H9 (cell line): ENCODE measurements around the gene SPATA46. TPM values are rescaled to one million over a fixed set of nuclear protein-coding genes. Genes with fewer than 3 reads are reported as not detected.
A peak's percentile ranks its signal among the peaks of the same experiment; 100 is the strongest.

Experiments
- DNase-seq: peaks from one replicate; pipeline ENCODE4 v3.0.0-alpha.2; 2017
- H2AFZ ChIP-seq: one replicate; pipeline ENCODE4 v1.6.1; 2013; ENCODE audit warnings: mild to moderate bottlenecking, low read length, control low read depth, moderate library complexity
- H2AK5ac ChIP-seq: 2 replicates; pipeline ENCODE4 v1.6.1; 2013; ENCODE audit warnings: low read length, control low read depth, mixed read lengths; ENCODE audit not compliant: insufficient read length
- H2BK120ac ChIP-seq: one replicate; pipeline ENCODE4 v1.6.1; 2013; ENCODE audit warnings: low read depth, mild to moderate bottlenecking, low read length, control low read depth, inconsistent platforms; ENCODE audit not compliant: poor library complexity, severe bottlenecking
- H2BK12ac ChIP-seq: 2 replicates; pipeline ENCODE4 v1.6.1; 2013; ENCODE audit warnings: low read length, control low read depth, mixed read lengths, low read depth; ENCODE audit not compliant: insufficient read length
- H2BK15ac ChIP-seq: 2 replicates; pipeline ENCODE4 v1.6.1; 2013; ENCODE audit warnings: low read depth, low read length, control low read depth
- H2BK20ac ChIP-seq: one replicate; pipeline ENCODE4 v1.6.1; 2013; ENCODE audit warnings: low read depth, mild to moderate bottlenecking, low read length, control low read depth, inconsistent platforms; ENCODE audit not compliant: poor library complexity, severe bottlenecking
- H2BK5ac ChIP-seq: 2 replicates; pipeline ENCODE4 v1.6.1; 2013; ENCODE audit warnings: low read length, control low read depth, mixed read lengths; ENCODE audit not compliant: insufficient read length
- H3K14ac ChIP-seq: 2 replicates; pipeline ENCODE4 v1.6.1; 2013; ENCODE audit warnings: low read length, control low read depth; ENCODE audit not compliant: insufficient read depth
- H3K18ac ChIP-seq: 2 replicates; pipeline ENCODE4 v1.6.1; 2013; ENCODE audit warnings: low read depth, mild to moderate bottlenecking, mixed read lengths, low read length, control low read depth; ENCODE audit not compliant: insufficient read length
- H3K23ac ChIP-seq: 2 replicates; pipeline ENCODE4 v1.6.1; 2013; ENCODE audit warnings: low read length, control low read depth, mixed read lengths, low read depth; ENCODE audit not compliant: insufficient read length
- H3K23me2 ChIP-seq: 2 replicates; pipeline ENCODE4 v1.6.1; 2013; ENCODE audit warnings: low read depth, mild to moderate bottlenecking, mixed read lengths, low read length, control low read depth; ENCODE audit not compliant: insufficient read length, poor library complexity, severe bottlenecking
- H3K27ac ChIP-seq: 2 replicates; pipeline ENCODE4 v1.5.1; 2013; ENCODE audit warnings: low read length, control low read depth, mixed read lengths, low read depth; ENCODE audit not compliant: insufficient read length
- H3K27me3 ChIP-seq: 2 replicates; pipeline ENCODE4 v1.6.1; 2013; ENCODE audit warnings: low read length, control low read depth, inconsistent platforms; ENCODE audit not compliant: insufficient read depth
- H3K4ac ChIP-seq: 2 replicates; pipeline ENCODE4 v1.6.1; 2013; ENCODE audit warnings: low read depth, mild to moderate bottlenecking, control low read depth, inconsistent platforms, low read length, moderate library complexity
- H3K4me1 ChIP-seq: 2 replicates; pipeline ENCODE4 v1.6.1; 2013; ENCODE audit warnings: low read length, control low read depth, inconsistent platforms; ENCODE audit not compliant: insufficient read depth
- H3K4me2 ChIP-seq: 2 replicates; pipeline ENCODE4 v1.6.1; 2013; ENCODE audit warnings: low read length, control low read depth, mixed read lengths; ENCODE audit not compliant: insufficient read length, insufficient read depth
- H3K56ac ChIP-seq: 2 replicates; pipeline ENCODE4 v1.6.1; 2013; ENCODE audit warnings: low read depth, mild to moderate bottlenecking, mixed read lengths, low read length, control low read depth; ENCODE audit not compliant: insufficient read length
- H3K79me1 ChIP-seq: 2 replicates; pipeline ENCODE4 v1.6.1; 2013; ENCODE audit warnings: low read depth, mild to moderate bottlenecking, moderate library complexity, low read length, control low read depth, inconsistent platforms; ENCODE audit not compliant: insufficient read depth, poor library complexity, severe bottlenecking
- H3K79me2 ChIP-seq: 2 replicates; pipeline ENCODE4 v1.6.1; 2013; ENCODE audit warnings: low read length, control low read depth, inconsistent platforms; ENCODE audit not compliant: insufficient read depth
- H3K9ac ChIP-seq: 2 replicates; pipeline ENCODE4 v1.6.1; 2013; ENCODE audit warnings: low read length, control low read depth, mixed read lengths; ENCODE audit not compliant: insufficient read length; ENCODE audit errors: extremely low read depth
- H3K9me3 ChIP-seq: one replicate; pipeline ENCODE4 v1.6.1; 2013; ENCODE audit warnings: low read depth, low read length, inconsistent platforms; ENCODE audit not compliant: control insufficient read depth
- H3T11ph ChIP-seq: one replicate; pipeline ENCODE4 v1.6.1; 2013; ENCODE audit warnings: mild to moderate bottlenecking, low read length, control low read depth, inconsistent platforms
- H4K20me1 ChIP-seq: one replicate; pipeline ENCODE4 v1.6.1; 2013; ENCODE audit not compliant: control insufficient read depth, insufficient read length, insufficient read depth
- H4K5ac ChIP-seq: 2 replicates; pipeline ENCODE4 v1.6.1; 2013; ENCODE audit warnings: low read depth, mild to moderate bottlenecking, mixed read lengths, low read length, control low read depth; ENCODE audit not compliant: insufficient read length
- H4K8ac ChIP-seq: replicated peaks from 2 replicates; pipeline ENCODE4 v1.6.1; 2013; ENCODE audit warnings: low read length, control low read depth, mixed read lengths, low read depth; ENCODE audit not compliant: insufficient read length
- H4K91ac ChIP-seq: 2 replicates; pipeline ENCODE4 v1.6.1; 2013; ENCODE audit warnings: low read depth, mild to moderate bottlenecking, moderate library complexity, mixed read lengths, low read length, control low read depth; ENCODE audit not compliant: insufficient read length
- H3K27ac Mint-ChIP-seq, 3 experiments: 2 replicates in 2 of 3; 3 replicates in 1 of 3; pipeline ENCODE4 v1.8.0; 2020 to 2021; ENCODE audit warnings: mixed read lengths in 3 of 3, mild to moderate bottlenecking in 1 of 3, moderate library complexity in 1 of 3
- H3K27me3 Mint-ChIP-seq: 2 replicates; pipeline ENCODE4 v1.8.0; 2021; ENCODE audit warnings: low read depth, mild to moderate bottlenecking, moderate library complexity, mixed read lengths
- H3K36me3 Mint-ChIP-seq, 3 experiments: 2 replicates in 2 of 3; 3 replicates in 1 of 3; pipeline ENCODE4 v1.8.0; 2020 to 2021; ENCODE audit warnings: low read depth in 3 of 3, mixed read lengths in 3 of 3; ENCODE audit not compliant: insufficient read depth in 1 of 3
- H3K4me1 Mint-ChIP-seq, 2 experiments: 2 replicates each; pipeline ENCODE4 v1.8.0; 2020; ENCODE audit warnings: mixed read lengths in 2 of 2
- H3K4me3 Mint-ChIP-seq, 2 experiments: 2 replicates in 1 of 2; 3 replicates in 1 of 2; pipeline ENCODE4 v1.8.0; 2020 to 2021; ENCODE audit warnings: mild to moderate bottlenecking in 2 of 2, mixed read lengths in 2 of 2, moderate library complexity in 1 of 2
- H3K9me3 Mint-ChIP-seq, 2 experiments: 2 replicates in 1 of 2; 3 replicates in 1 of 2; pipeline ENCODE4 v1.8.0; 2020; ENCODE audit warnings: mild to moderate bottlenecking in 2 of 2, mixed read lengths in 2 of 2, moderate library complexity in 1 of 2
- WGBS: extraction: QIAGEN DNeasy Blood & Tissue Kit; methylation state at CpG from one replicate; pipeline ENCODE4 v1.1.7; 2013; ENCODE audit warnings: missing lambda C conversion rate, low lambda C conversion rate, mixed read lengths; ENCODE audit not compliant: insufficient read length; ENCODE audit errors: extremely low coverage; 5-methylcytosine and 5-hydroxymethylcytosine counted together
- total RNA-seq: library from RNA; stranded (reverse); gene quantifications from 2 replicates; pipeline ENCODE4 v1.2.1, GENCODE V29; 2021
- TF ChIP-seq, protein P1 (sequence below): fragments of 200-600 bp; sonication (generic); conservative IDR thresholded peaks from 3 replicates; pipeline ENCODE4 v1.8.0; 2021; ENCODE audit warnings: antibody characterized with exemption, mild to moderate bottlenecking

The SPATA46 gene
- total RNA-seq, 1 experiment from 2014 or later = not detected

DNA sequence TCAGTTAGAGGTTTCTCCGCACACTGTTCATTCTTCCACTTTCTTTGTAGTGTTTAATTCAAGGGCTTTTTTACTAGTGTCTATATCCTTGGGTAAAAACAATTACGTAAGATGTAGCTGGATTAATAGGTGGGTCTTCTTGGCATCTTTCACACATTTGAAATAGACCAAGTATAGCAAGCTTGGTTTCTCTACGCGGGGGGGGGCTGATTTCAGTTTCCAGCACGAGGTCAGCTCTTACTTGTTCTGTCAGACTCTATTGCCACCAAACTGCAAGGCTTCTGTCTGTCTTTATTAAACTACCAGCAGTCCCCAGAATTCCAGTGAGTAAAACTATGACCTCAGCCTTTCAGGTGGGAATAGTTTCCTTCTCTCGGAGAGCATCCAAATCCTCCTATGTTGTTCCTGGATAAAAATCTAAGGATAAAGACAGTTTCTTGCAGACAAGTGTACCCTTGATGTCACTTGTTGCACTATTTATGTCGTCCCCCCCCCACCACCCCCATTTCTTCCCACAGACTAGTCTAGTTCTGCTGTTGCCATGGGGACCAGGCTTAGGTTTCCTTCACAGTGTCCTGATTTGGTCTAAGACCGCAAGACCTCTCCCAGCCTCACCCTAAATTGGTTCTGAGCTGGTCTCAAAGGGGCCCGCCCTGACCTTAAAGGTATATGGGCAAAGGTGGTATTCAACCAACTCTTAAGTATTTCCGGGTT lies 17.0 kb downstream of the SPATA46 start:
- Histone ChIP-seq H2BK20ac (no peak overlapping the region), H4K20me1 (no peaks in the 10 kb centered on the region), H4K5ac (no peak overlapping the region), H3K9ac (no peak overlapping the region), H3K14ac (no peak overlapping the region), H2AK5ac (no peak overlapping the region), H2BK12ac (no peak overlapping the region), H2BK15ac (no peak overlapping the region), H3K4ac (no peak overlapping the region), H2BK120ac (no peak overlapping the region), H3K4me2 (no peak overlapping the region), H3K23me2 (no peaks in the 10 kb centered on the region), H3K23ac (no peak overlapping the region), H2BK5ac (no peak overlapping the region), H3K4me1 (no peaks in the 10 kb centered on the region), H3T11ph (no peak overlapping the region), H4K91ac (no peak overlapping the region), H3K18ac (no peak overlapping the region), H3K79me1 (no peaks in the 10 kb centered on the region), H3K27me3 (no peaks in the 10 kb centered on the region), H3K79me2 (no peaks in the 10 kb centered on the region), H3K27ac (no peak overlapping the region), H4K8ac (no peak overlapping the region), H3K56ac (no peak overlapping the region), H2AFZ (no peak overlapping the region), H3K9me3 (no peaks in the 10 kb centered on the region)
- Mint-ChIP-seq H3K27me3 (no peaks in the 10 kb centered on the region), H3K9me3 (no peaks in the 10 kb centered on the region), H3K36me3 (peaks cover 7 to 14% (median 9%) of the 10 kb centered on the region in 3 experiments; a peak in 5 of 7 replicates), H3K4me1 (peaks cover 3 to 7% of the 10 kb centered on the region in 2 experiments; a peak in 3 of 4 replicates), H3K4me3 (no peak overlapping the region), H3K27ac (peak overlapping the region in 1 of 3 experiments; percentile 80; a peak in 1 of 7 replicates)
- TF ChIP-seq, protein P1, sequence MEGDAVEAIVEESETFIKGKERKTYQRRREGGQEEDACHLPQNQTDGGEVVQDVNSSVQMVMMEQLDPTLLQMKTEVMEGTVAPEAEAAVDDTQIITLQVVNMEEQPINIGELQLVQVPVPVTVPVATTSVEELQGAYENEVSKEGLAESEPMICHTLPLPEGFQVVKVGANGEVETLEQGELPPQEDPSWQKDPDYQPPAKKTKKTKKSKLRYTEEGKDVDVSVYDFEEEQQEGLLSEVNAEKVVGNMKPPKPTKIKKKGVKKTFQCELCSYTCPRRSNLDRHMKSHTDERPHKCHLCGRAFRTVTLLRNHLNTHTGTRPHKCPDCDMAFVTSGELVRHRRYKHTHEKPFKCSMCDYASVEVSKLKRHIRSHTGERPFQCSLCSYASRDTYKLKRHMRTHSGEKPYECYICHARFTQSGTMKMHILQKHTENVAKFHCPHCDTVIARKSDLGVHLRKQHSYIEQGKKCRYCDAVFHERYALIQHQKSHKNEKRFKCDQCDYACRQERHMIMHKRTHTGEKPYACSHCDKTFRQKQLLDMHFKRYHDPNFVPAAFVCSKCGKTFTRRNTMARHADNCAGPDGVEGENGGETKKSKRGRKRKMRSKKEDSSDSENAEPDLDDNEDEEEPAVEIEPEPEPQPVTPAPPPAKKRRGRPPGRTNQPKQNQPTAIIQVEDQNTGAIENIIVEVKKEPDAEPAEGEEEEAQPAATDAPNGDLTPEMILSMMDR = no peak
- no CpG with 5 or more reads among the region's 10 CpGs for WGBS
- DNase-seq = no peak
